Large intestine (tissue), 3 donors: ENCODE results near the gene HIVEP1. TPM values are rescaled to one million over a fixed set of nuclear protein-coding genes. Genes with fewer than 3 reads are reported as not detected.

ENCODE experiments used
- DNase-seq, 2 donors: peaks; one replicate each; pipeline versions ENCODE4 v3.0.0 to v3.0.0-alpha.2; 2013
- H3K27ac ChIP-seq: one replicate; pipeline ENCODE4 v1.5.1; 2013; ENCODE audit warnings: low read length
- H3K27me3 ChIP-seq: 2 replicates; pipeline ENCODE4 v1.6.1; 2013; ENCODE audit warnings: low read length; ENCODE audit not compliant: control insufficient read depth, insufficient read depth
- H3K36me3 ChIP-seq: 2 replicates; pipeline ENCODE4 v1.6.1; 2013; ENCODE audit warnings: low read length; ENCODE audit not compliant: control insufficient read depth, insufficient read depth
- H3K4me1 ChIP-seq: one replicate; pipeline ENCODE4 v1.6.1; 2013; ENCODE audit warnings: low read length; ENCODE audit not compliant: control insufficient read depth, insufficient read depth
- H3K4me3 ChIP-seq: one replicate; pipeline ENCODE4 v1.5.1; 2013; ENCODE audit warnings: low read length
- H3K9me3 ChIP-seq: one replicate; pipeline ENCODE4 v1.6.1; 2013; ENCODE audit warnings: mild to moderate bottlenecking, low read depth, low read length, moderate library complexity; ENCODE audit not compliant: control insufficient read depth
- WGBS: methylation state at CpG from one replicate; pipeline ENCODE4 v1.1.5; 2013; ENCODE audit warnings: low lambda C conversion rate; ENCODE audit not compliant: insufficient coverage; 5-methylcytosine and 5-hydroxymethylcytosine counted together
- polyA plus RNA-seq: library from polyadenylated mRNA; unstranded; fragments of 120-200 nt; gene quantifications from one replicate; pipeline ENCODE4 v1.2.1, GENCODE V29; 2013

HIVEP1 gene
- polyA plus RNA-seq, 1 donor: 24.2 TPM

GRCh38 chr6:12029979-12030737 is 18.0 kb downstream of the HIVEP1 start:
- peaks cover 15% of the 10 kb centered on the region for H3K36me3 ChIP-seq
- H3K4me1 ChIP-seq: no peaks in the 10 kb centered on the region
- no peak overlapping the region for H3K4me3 ChIP-seq
- WGBS: 100% methylated on average over 2 of the region's 4 CpGs
- DNase-seq: no peak
- no peaks in the 10 kb centered on the region for H3K27me3 ChIP-seq
- H3K9me3 ChIP-seq: peaks cover 18% of the 10 kb centered on the region
- no peak overlapping the region for H3K27ac ChIP-seq

GRCh38 chr6:12030993-12031550 is 19.0 kb downstream of the HIVEP1 start:
- DNase-seq: no peak
- Histone ChIP-seq H3K27ac (no peak overlapping the region), H3K36me3 (peaks cover 15% of the 10 kb centered on the region), H3K9me3 (peaks cover 18% of the 10 kb centered on the region), H3K27me3 (no peaks in the 10 kb centered on the region), H3K4me3 (no peak overlapping the region), H3K4me1 (no peaks in the 10 kb centered on the region)
- WGBS: 100% methylated on average over 1 of the region's 2 CpGs

- Histone ChIP-seq H3K27ac (no peak overlapping the region), H3K36me3 (peaks cover 14% of the 10 kb centered on the region), H3K27me3 (no peaks in the 10 kb centered on the region), H3K4me1 (no peaks in the 10 kb centered on the region), H3K9me3 (peaks cover 18% of the 10 kb centered on the region), H3K4me3 (no peak overlapping the region)
- WGBS: 80% methylated on average over 2 of the region's 8 CpGs
- DNase-seq: no peak
These were observed 20.9 kb downstream of the HIVEP1 start for GRCh38 chr6:12032783-12033573.

- Histone ChIP-seq H3K9me3 (peaks cover 18% of the 10 kb centered on the region), H3K4me3 (no peak overlapping the region), H3K36me3 (peaks cover 9% of the 10 kb centered on the region), H3K4me1 (no peaks in the 10 kb centered on the region), H3K27ac (no peak overlapping the region), H3K27me3 (no peaks in the 10 kb centered on the region)
- 100% methylated on average over 1 of the region's 4 CpGs for WGBS
- DNase-seq: peak in 1 of 2 donors; percentile 31
These were observed 21.7 kb downstream of the HIVEP1 start for GRCh38 chr6:12033770-12034169.

- Histone ChIP-seq H3K9me3 (peaks cover 15% of the 10 kb centered on the region), H3K27me3 (no peaks in the 10 kb centered on the region), H3K27ac (no peak overlapping the region), H3K4me1 (no peaks in the 10 kb centered on the region), H3K4me3 (no peak overlapping the region), H3K36me3 (peaks cover 9% of the 10 kb centered on the region)
- no peak for DNase-seq
- WGBS: no CpG with 5 or more reads among the region's 3 CpGs
These were observed 22.2 kb downstream of the HIVEP1 start for GRCh38 chr6:12034349-12034748.

GRCh38 chr6:12034837-12035236 is 22.7 kb downstream of the HIVEP1 start:
- no peak for DNase-seq
- Histone ChIP-seq H3K4me1 (no peaks in the 10 kb centered on the region), H3K4me3 (no peak overlapping the region), H3K27me3 (no peaks in the 10 kb centered on the region), H3K36me3 (peaks cover 9% of the 10 kb centered on the region), H3K9me3 (peaks cover 12% of the 10 kb centered on the region), H3K27ac (no peak overlapping the region)
- no CpG with 5 or more reads among the region's 5 CpGs for WGBS

- Histone ChIP-seq H3K36me3 (peaks cover 4% of the 10 kb centered on the region), H3K27ac (no peak overlapping the region), H3K9me3 (no peaks in the 10 kb centered on the region), H3K27me3 (no peaks in the 10 kb centered on the region), H3K4me3 (no peak overlapping the region), H3K4me1 (no peaks in the 10 kb centered on the region)
- DNase-seq: no peak
- no CpG with 5 or more reads among the region's 8 CpGs for WGBS
These were observed 24.7 kb downstream of the HIVEP1 start for GRCh38 chr6:12036766-12037165.

GRCh38 chr6:12037798-12038197 is 25.7 kb downstream of the HIVEP1 start:
- no peak for DNase-seq
- WGBS: 80% methylated on average over 2 of the region's 6 CpGs
- Histone ChIP-seq H3K27me3 (no peaks in the 10 kb centered on the region), H3K4me1 (no peaks in the 10 kb centered on the region), H3K4me3 (no peak overlapping the region), H3K27ac (no peak overlapping the region), H3K36me3 (peaks cover 4% of the 10 kb centered on the region), H3K9me3 (no peaks in the 10 kb centered on the region)

GRCh38 chr6:12039540-12040459 is 27.7 kb downstream of the HIVEP1 start:
- Histone ChIP-seq H3K36me3 (peaks cover 4% of the 10 kb centered on the region), H3K4me1 (no peaks in the 10 kb centered on the region), H3K27ac (no peak overlapping the region), H3K4me3 (no peak overlapping the region), H3K27me3 (no peaks in the 10 kb centered on the region), H3K9me3 (no peaks in the 10 kb centered on the region)
- 100% methylated on average over 2 of the region's 12 CpGs for WGBS
- no peak for DNase-seq

- H3K4me3 ChIP-seq: no peak overlapping the region
- no peaks in the 10 kb centered on the region for H3K27me3 ChIP-seq
- peaks cover 8% of the 10 kb centered on the region for H3K36me3 ChIP-seq
- no peaks in the 10 kb centered on the region for H3K9me3 ChIP-seq
- WGBS: no CpG with 5 or more reads among the region's 9 CpGs
- no peak for DNase-seq
- no peaks in the 10 kb centered on the region for H3K4me1 ChIP-seq
- no peak overlapping the region for H3K27ac ChIP-seq
These were observed 35.2 kb downstream of the HIVEP1 start for GRCh38 chr6:12047304-12047703.
